ENCODE data around the gene SLC22A23.

SLC22A23 gene

GRCh38 chr6:3406362-3406821 is 50.5 kb downstream of the SLC22A23 start:
- Histone ChIP-seq H2AFZ (ENCODE audit: low read depth, low read length) (no peak overlapping the region), H4K20me1 (ENCODE audit: insufficient read depth, low read length) (no peaks in the 10 kb centered on the region), H3K36me3 (ENCODE audit: insufficient read depth, low read length) (no peaks in the 10 kb centered on the region), H3K27ac (ENCODE audit: low read length) (no peak overlapping the region), H3K4me1 (ENCODE audit: insufficient read depth, low read length) (no peaks in the 10 kb centered on the region), H3K79me2 (ENCODE audit: insufficient read depth, low read length) (no peaks in the 10 kb centered on the region), H3K27me3 (ENCODE audit: insufficient read depth, low read length, poor library complexity) (peaks cover 6% of the 10 kb centered on the region), H3K9ac (ENCODE audit: low read depth, low read length) (no peak overlapping the region), H3K4me3 (ENCODE audit: low read depth in 1 of 2, low read length in 2 of 2) (no peak overlapping the region), H3K4me2 (ENCODE audit: insufficient read depth, low read length) (no peak overlapping the region), H3K9me3 (ENCODE audit: insufficient read depth, low read length, severe bottlenecking) (no peaks in the 10 kb centered on the region)
- DNase-seq (no peak), ATAC-seq (ENCODE audit: insufficient read depth, low read depth) (no peak)
- TF ChIP-seq EZH2 (IDR thresholded peaks at IDR 0.05; ENCODE audit: borderline replicate concordance, low read depth, low read length, severe bottlenecking), result no peak
- TF ChIP-seq CTCF (IDR thresholded peaks at IDR 0.05; ENCODE audit: borderline replicate concordance, extremely low read depth, low read length, poor library complexity, severe bottlenecking), result no peak

GRCh38 chr6:3405679-3406078 is 51.2 kb downstream of the SLC22A23 start:
- Histone ChIP-seq H3K79me2 (ENCODE audit: insufficient read depth, low read length) (no peaks in the 10 kb centered on the region), H3K4me2 (ENCODE audit: insufficient read depth, low read length) (no peak overlapping the region), H3K4me1 (ENCODE audit: insufficient read depth, low read length) (no peaks in the 10 kb centered on the region), H3K36me3 (ENCODE audit: insufficient read depth, low read length) (no peaks in the 10 kb centered on the region), H3K27me3 (ENCODE audit: insufficient read depth, low read length, poor library complexity) (peaks cover 6% of the 10 kb centered on the region), H3K4me3 (ENCODE audit: low read depth in 1 of 2, low read length in 2 of 2) (no peak overlapping the region), H3K27ac (ENCODE audit: low read length) (no peak overlapping the region), H3K9me3 (ENCODE audit: insufficient read depth, low read length, severe bottlenecking) (no peaks in the 10 kb centered on the region), H4K20me1 (ENCODE audit: insufficient read depth, low read length) (no peaks in the 10 kb centered on the region), H2AFZ (ENCODE audit: low read depth, low read length) (no peak overlapping the region), H3K9ac (ENCODE audit: low read depth, low read length) (no peak overlapping the region)
- no peak for DNase-seq
- TF ChIP-seq EZH2 (IDR thresholded peaks at IDR 0.05; ENCODE audit: borderline replicate concordance, low read depth, low read length, severe bottlenecking) (no peak), CTCF (IDR thresholded peaks at IDR 0.05; ENCODE audit: borderline replicate concordance, extremely low read depth, low read length, poor library complexity, severe bottlenecking) (no peak)
- no peak for ATAC-seq (ENCODE audit: insufficient read depth, low read depth)

- Histone ChIP-seq H3K9me3 (ENCODE audit: insufficient read depth, low read length, severe bottlenecking) (no peaks in the 10 kb centered on the region), H4K20me1 (ENCODE audit: insufficient read depth, low read length) (no peaks in the 10 kb centered on the region), H3K27ac (ENCODE audit: low read length) (no peak overlapping the region), H3K9ac (ENCODE audit: low read depth, low read length) (no peak overlapping the region), H3K4me1 (ENCODE audit: insufficient read depth, low read length) (no peaks in the 10 kb centered on the region), H3K79me2 (ENCODE audit: insufficient read depth, low read length) (no peaks in the 10 kb centered on the region), H2AFZ (ENCODE audit: low read depth, low read length) (no peak overlapping the region), H3K4me2 (ENCODE audit: insufficient read depth, low read length) (no peak overlapping the region), H3K4me3 (ENCODE audit: low read depth in 1 of 2, low read length in 2 of 2) (no peak overlapping the region), H3K27me3 (ENCODE audit: insufficient read depth, low read length, poor library complexity) (peaks cover 6% of the 10 kb centered on the region), H3K36me3 (ENCODE audit: insufficient read depth, low read length) (no peaks in the 10 kb centered on the region)
- DNase-seq (no peak), ATAC-seq (ENCODE audit: insufficient read depth, low read depth) (no peak)
- TF ChIP-seq CTCF (IDR thresholded peaks at IDR 0.05; ENCODE audit: borderline replicate concordance, extremely low read depth, low read length, poor library complexity, severe bottlenecking), result no peak
- TF ChIP-seq EZH2 (IDR thresholded peaks at IDR 0.05; ENCODE audit: borderline replicate concordance, low read depth, low read length, severe bottlenecking), result no peak
Observed at GRCh38 chr6:3405182-3405518, 51.7 kb downstream of the SLC22A23 start.

All from DND-41 (cell line).